Measurements from ENCODE around the gene DNAJB14. TPM values are rescaled to one million over a fixed set of nuclear protein-coding genes. Genes with fewer than 3 reads are reported as not detected.

Gene DNAJB14
- total RNA-seq, 1 experiment from 2014 or later: 12.9 TPM

- peak; percentile 29 for DNase-seq (ENCODE audit: low read depth)
Observed at GRCh38 chr4:99868126-99868596, 78.3 kb downstream of the DNAJB14 start.

- DNase-seq (ENCODE audit: low read depth): peak; percentile 27
Observed at GRCh38 chr4:99863804-99864203, 82.6 kb downstream of the DNAJB14 start.

- DNase-seq (ENCODE audit: low read depth): peak; percentile 30
Observed at GRCh38 chr4:99861120-99861905, 85.1 kb downstream of the DNAJB14 start.

- no peak for DNase-seq (ENCODE audit: low read depth)
Observed at GRCh38 chr4:99860521-99860920, 85.9 kb downstream of the DNAJB14 start.

GRCh38 chr4:99859618-99860017, 86.8 kb downstream of the DNAJB14 start:
- no peak for DNase-seq (ENCODE audit: low read depth)

GRCh38 chr4:99857307-99857706, 89.1 kb downstream of the DNAJB14 start:
- no peak for DNase-seq (ENCODE audit: low read depth)

GRCh38 chr4:99856166-99856565, 90.3 kb downstream of the DNAJB14 start:
- DNase-seq (ENCODE audit: low read depth): peak; percentile 57

GRCh38 chr4:99855678-99856077, 90.7 kb downstream of the DNAJB14 start:
- DNase-seq (ENCODE audit: low read depth): no peak

- DNase-seq (ENCODE audit: low read depth): no peak
Observed at GRCh38 chr4:99853999-99854398, 92.4 kb downstream of the DNAJB14 start.

GRCh38 chr4:99853190-99853589, 93.2 kb downstream of the DNAJB14 start:
- DNase-seq (ENCODE audit: low read depth): no peak

- DNase-seq (ENCODE audit: low read depth): no peak
Observed at GRCh38 chr4:99852199-99852749, 94.1 kb downstream of the DNAJB14 start.

GRCh38 chr4:99848591-99849001, 97.8 kb downstream of the DNAJB14 start:
- no peak for DNase-seq (ENCODE audit: low read depth)

GRCh38 chr4:99847362-99847976, 98.9 kb downstream of the DNAJB14 start:
- DNase-seq (ENCODE audit: low read depth): no peak

GRCh38 chr4:99846891-99847290, 99.5 kb downstream of the DNAJB14 start:
- no peak for DNase-seq (ENCODE audit: low read depth)

Other genes with a start within 250 kb of the DNAJB14 start
- gene DAPP1, start 129.8 kb downstream of the DNAJB14 start, total RNA-seq (2014; rRNA removed; shearing (Covaris generic)): 0.49 and 0.76 TPM in 2 replicates
- gene LAMTOR3, start 52.2 kb downstream of the DNAJB14 start, total RNA-seq (2014; rRNA removed; shearing (Covaris generic)): 27.9 and 44.0 TPM in 2 replicates
- 841 and 866 TPM in 2 replicates for gene H2AZ1, start 3.7 kb upstream of the DNAJB14 start, total RNA-seq (2014; rRNA removed; shearing (Covaris generic))
- gene DDIT4L, start 243.8 kb upstream of the DNAJB14 start, total RNA-seq (2014; rRNA removed; shearing (Covaris generic)): 2.7 and 5.5 TPM in 2 replicates